ENCODE data around the gene KCNK1.

Gene KCNK1

GRCh38 chr1:233695901-233696300 lies 82.0 kb downstream of the KCNK1 start:
- no peak for DNase-seq (ENCODE audit: extremely low read depth in 1 of 2, low read depth in 1 of 2)

- DNase-seq (ENCODE audit: extremely low read depth in 1 of 2, low read depth in 1 of 2): no peak
Measured at GRCh38 chr1:233700338-233700737, 86.4 kb downstream of the KCNK1 start.

GRCh38 chr1:233704170-233704897 lies 90.4 kb downstream of the KCNK1 start:
- no peak for DNase-seq (ENCODE audit: extremely low read depth in 1 of 2, low read depth in 1 of 2)

- DNase-seq (ENCODE audit: extremely low read depth in 1 of 2, low read depth in 1 of 2): no peak
Measured at GRCh38 chr1:233704898-233705723, 91.2 kb downstream of the KCNK1 start.

GRCh38 chr1:233707153-233707879 lies 93.4 kb downstream of the KCNK1 start:
- DNase-seq (ENCODE audit: extremely low read depth in 1 of 2, low read depth in 1 of 2): no peak

GRCh38 chr1:233707880-233708815 lies 94.2 kb downstream of the KCNK1 start:
- no peak for DNase-seq (ENCODE audit: extremely low read depth in 1 of 2, low read depth in 1 of 2)

- no peak for DNase-seq (ENCODE audit: extremely low read depth in 1 of 2, low read depth in 1 of 2)
Measured at GRCh38 chr1:233710031-233710430, 96.1 kb downstream of the KCNK1 start.

- DNase-seq (ENCODE audit: extremely low read depth in 1 of 2, low read depth in 1 of 2): no peak
Measured at GRCh38 chr1:233710507-233710906, 96.6 kb downstream of the KCNK1 start.

- no peak for DNase-seq (ENCODE audit: extremely low read depth in 1 of 2, low read depth in 1 of 2)
Measured at GRCh38 chr1:233714631-233715217, 100.8 kb downstream of the KCNK1 start.

GRCh38 chr1:233718057-233718456 lies 104.2 kb downstream of the KCNK1 start:
- DNase-seq (ENCODE audit: extremely low read depth in 1 of 2, low read depth in 1 of 2): no peak

- DNase-seq (ENCODE audit: extremely low read depth in 1 of 2, low read depth in 1 of 2): no peak
Measured at GRCh38 chr1:233719655-233720341, 105.9 kb downstream of the KCNK1 start.

- DNase-seq (ENCODE audit: extremely low read depth in 1 of 2, low read depth in 1 of 2): no peak
Measured at GRCh38 chr1:233721004-233721595, 107.2 kb downstream of the KCNK1 start.

Measured in activated CD8-positive, alpha-beta memory T cell treated with anti-CD3 and anti-CD28 coated beads for 1 hour (primary cell).